ENCODE data around the gene RBFOX2. TPM values are rescaled to one million over a fixed set of nuclear protein-coding genes. Genes with fewer than 3 reads are reported as not detected.
"Not testable (repeated sequence)": the region's sequence is repeated elsewhere in the genome, so short reads cannot be mapped to it uniquely, and the experiment has no call there.

RBFOX2 gene
- total RNA-seq, 1 donor from 2014 or later = 200 TPM

- no peak overlapping the region for H3K4me3 ChIP-seq (ENCODE audit: low read length in 3 of 3)
- peaks cover 14 to 17% (median 15%) of the 10 kb centered on the region in 3 donors for H3K36me3 ChIP-seq (ENCODE audit: control insufficient read depth in 3 of 3, insufficient read depth in 3 of 3, low read length in 3 of 3)
- H3K27ac ChIP-seq (ENCODE audit: low read depth, low read length) = no peak overlapping the region
- H3K9ac ChIP-seq (ENCODE audit: low read depth in 1 of 3, low read length in 3 of 3) = no peak overlapping the region
- peaks cover 5 to 12% (median 5%) of the 10 kb centered on the region in 3 donors for H3K4me1 ChIP-seq (ENCODE audit: control insufficient read depth in 3 of 3, insufficient read depth in 3 of 3, low read length in 3 of 3)
- peaks cover 0 to 5% (median 0%) of the 10 kb centered on the region in 3 donors for H3K9me3 ChIP-seq (ENCODE audit: control insufficient read depth in 3 of 3, low read length in 3 of 3)
- no peaks in the 10 kb centered on the region for H3K27me3 ChIP-seq (ENCODE audit: control insufficient read depth in 3 of 3, insufficient read depth in 3 of 3, low read length in 3 of 3)
Observed at GRCh38 chr22:35812600-35812999, 216.0 kb downstream of the RBFOX2 start.

GRCh38 chr22:35811670-35812069, 217.0 kb downstream of the RBFOX2 start:
- H3K9me3 ChIP-seq (ENCODE audit: control insufficient read depth in 3 of 3, low read length in 3 of 3) = peaks cover 0 to 5% (median 0%) of the 10 kb centered on the region in 3 donors
- H3K4me1 ChIP-seq (ENCODE audit: control insufficient read depth in 3 of 3, insufficient read depth in 3 of 3, low read length in 3 of 3) = peaks cover 0 to 12% (median under 1%) of the 10 kb centered on the region in 3 donors
- no peaks in the 10 kb centered on the region for H3K27me3 ChIP-seq (ENCODE audit: control insufficient read depth in 3 of 3, insufficient read depth in 3 of 3, low read length in 3 of 3)

GRCh38 chr22:35809816-35810215, 218.8 kb downstream of the RBFOX2 start:
- H3K4me1 ChIP-seq (ENCODE audit: control insufficient read depth in 3 of 3, insufficient read depth in 3 of 3, low read length in 3 of 3) = peaks cover 0 to 12% (median 0%) of the 10 kb centered on the region in 3 donors
- H3K9me3 ChIP-seq (ENCODE audit: control insufficient read depth in 3 of 3, low read length in 3 of 3) = peaks cover 0 to 5% (median 0%) of the 10 kb centered on the region in 3 donors
- no peak overlapping the region for H3K9ac ChIP-seq (ENCODE audit: low read depth in 1 of 3, low read length in 3 of 3)
- H3K27ac ChIP-seq (ENCODE audit: low read depth, low read length) = no peak overlapping the region
- H3K36me3 ChIP-seq (ENCODE audit: control insufficient read depth in 3 of 3, insufficient read depth in 3 of 3, low read length in 3 of 3) = peaks cover 15 to 17% (median 17%) of the 10 kb centered on the region in 3 donors
- no peak overlapping the region for H3K4me3 ChIP-seq (ENCODE audit: low read length in 3 of 3)
- no peaks in the 10 kb centered on the region for H3K27me3 ChIP-seq (ENCODE audit: control insufficient read depth in 3 of 3, insufficient read depth in 3 of 3, low read length in 3 of 3)

More at GRCh38 chr22:35811670-35812069, 217.0 kb downstream of the RBFOX2 start:
- no peak overlapping the region for H3K4me3 ChIP-seq (ENCODE audit: low read length in 3 of 3)
- H3K36me3 ChIP-seq (ENCODE audit: control insufficient read depth in 3 of 3, insufficient read depth in 3 of 3, low read length in 3 of 3) = peaks cover 12 to 17% (median 15%) of the 10 kb centered on the region in 3 donors
- H3K9ac ChIP-seq (ENCODE audit: low read depth in 1 of 3, low read length in 3 of 3) = no peak overlapping the region
- no peak overlapping the region for H3K27ac ChIP-seq (ENCODE audit: low read depth, low read length)

GRCh38 chr22:35808377-35808776, 220.2 kb downstream of the RBFOX2 start:
- no peak overlapping the region for H3K9ac ChIP-seq (ENCODE audit: low read depth in 1 of 3, low read length in 3 of 3)
- no peak overlapping the region for H3K4me3 ChIP-seq (ENCODE audit: low read length in 3 of 3)
- H3K36me3 ChIP-seq (ENCODE audit: control insufficient read depth in 3 of 3, insufficient read depth in 3 of 3, low read length in 3 of 3) = peaks cover 15 to 17% (median 17%) of the 10 kb centered on the region in 3 donors
- H3K4me1 ChIP-seq (ENCODE audit: control insufficient read depth in 3 of 3, insufficient read depth in 3 of 3, low read length in 3 of 3) = peaks cover 0 to 9% (median 0%) of the 10 kb centered on the region in 3 donors
- peaks cover 0 to 5% (median 0%) of the 10 kb centered on the region in 3 donors for H3K9me3 ChIP-seq (ENCODE audit: control insufficient read depth in 3 of 3, low read length in 3 of 3)
- H3K27ac ChIP-seq (ENCODE audit: low read depth, low read length) = no peak overlapping the region
- no peaks in the 10 kb centered on the region for H3K27me3 ChIP-seq (ENCODE audit: control insufficient read depth in 3 of 3, insufficient read depth in 3 of 3, low read length in 3 of 3)

- not testable (repeated sequence) for H3K27ac ChIP-seq (ENCODE audit: low read depth, low read length); H3K4me3 ChIP-seq (ENCODE audit: low read length in 3 of 3); H3K9ac ChIP-seq (ENCODE audit: low read depth in 1 of 3, low read length in 3 of 3); H3K9me3 ChIP-seq (ENCODE audit: control insufficient read depth in 3 of 3, low read length in 3 of 3); H3K27me3 ChIP-seq (ENCODE audit: control insufficient read depth in 3 of 3, insufficient read depth in 3 of 3, low read length in 3 of 3)
- Histone ChIP-seq H3K4me1 (ENCODE audit: control insufficient read depth in 3 of 3, insufficient read depth in 3 of 3, low read length in 3 of 3) (peaks cover 8 to 14% (median 10%) of the 10 kb centered on the region in 3 donors), H3K36me3 (ENCODE audit: control insufficient read depth in 3 of 3, insufficient read depth in 3 of 3, low read length in 3 of 3) (peaks cover 14 to 17% (median 15%) of the 10 kb centered on the region in 3 donors)
Observed at GRCh38 chr22:35806668-35807067, 222.0 kb downstream of the RBFOX2 start.

- no peaks in the 10 kb centered on the region for H3K27me3 ChIP-seq (ENCODE audit: control insufficient read depth in 3 of 3, insufficient read depth in 3 of 3, low read length in 3 of 3)
- peaks cover 13 to 17% (median 15%) of the 10 kb centered on the region in 3 donors for H3K36me3 ChIP-seq (ENCODE audit: control insufficient read depth in 3 of 3, insufficient read depth in 3 of 3, low read length in 3 of 3)
Observed at GRCh38 chr22:35805466-35805865, 223.2 kb downstream of the RBFOX2 start.

GRCh38 chr22:35804421-35804820, 224.2 kb downstream of the RBFOX2 start:
- H3K27me3 ChIP-seq (ENCODE audit: control insufficient read depth in 3 of 3, insufficient read depth in 3 of 3, low read length in 3 of 3) = no peaks in the 10 kb centered on the region
- no peak overlapping the region for H3K9ac ChIP-seq (ENCODE audit: low read depth in 1 of 3, low read length in 3 of 3)
- H3K4me1 ChIP-seq (ENCODE audit: control insufficient read depth in 3 of 3, insufficient read depth in 3 of 3, low read length in 3 of 3) = peaks cover 8 to 20% (median 15%) of the 10 kb centered on the region in 3 donors
- peaks cover 9 to 13% (median 11%) of the 10 kb centered on the region in 3 donors for H3K36me3 ChIP-seq (ENCODE audit: control insufficient read depth in 3 of 3, insufficient read depth in 3 of 3, low read length in 3 of 3)
- no peak overlapping the region for H3K27ac ChIP-seq (ENCODE audit: low read depth, low read length)
- H3K4me3 ChIP-seq (ENCODE audit: low read length in 3 of 3) = no peak overlapping the region
- H3K9me3 ChIP-seq (ENCODE audit: control insufficient read depth in 3 of 3, low read length in 3 of 3) = no peaks in the 10 kb centered on the region

More at GRCh38 chr22:35805466-35805865, 223.2 kb downstream of the RBFOX2 start:
- Histone ChIP-seq H3K9me3 (ENCODE audit: control insufficient read depth in 3 of 3, low read length in 3 of 3) (no peaks in the 10 kb centered on the region), H3K9ac (ENCODE audit: low read depth in 1 of 3, low read length in 3 of 3) (no peak overlapping the region), H3K4me1 (ENCODE audit: control insufficient read depth in 3 of 3, insufficient read depth in 3 of 3, low read length in 3 of 3) (peaks cover 8 to 18% (median 10%) of the 10 kb centered on the region in 3 donors), H3K4me3 (ENCODE audit: low read length in 3 of 3) (no peak overlapping the region), H3K27ac (ENCODE audit: low read depth, low read length) (no peak overlapping the region)

- no peak overlapping the region for H3K27ac ChIP-seq (ENCODE audit: low read depth, low read length)
- no peaks in the 10 kb centered on the region for H3K27me3 ChIP-seq (ENCODE audit: control insufficient read depth in 3 of 3, insufficient read depth in 3 of 3, low read length in 3 of 3)
- peaks cover 0 to 5% (median 0%) of the 10 kb centered on the region in 3 donors for H3K36me3 ChIP-seq (ENCODE audit: control insufficient read depth in 3 of 3, insufficient read depth in 3 of 3, low read length in 3 of 3)
- H3K9me3 ChIP-seq (ENCODE audit: control insufficient read depth in 3 of 3, low read length in 3 of 3) = no peaks in the 10 kb centered on the region
- peaks cover 8 to 20% (median 15%) of the 10 kb centered on the region in 3 donors for H3K4me1 ChIP-seq (ENCODE audit: control insufficient read depth in 3 of 3, insufficient read depth in 3 of 3, low read length in 3 of 3)
- H3K4me3 ChIP-seq (ENCODE audit: low read length in 3 of 3) = no peak overlapping the region
- no peak overlapping the region for H3K9ac ChIP-seq (ENCODE audit: low read depth in 1 of 3, low read length in 3 of 3)
Observed at GRCh38 chr22:35802885-35803284, 225.7 kb downstream of the RBFOX2 start.

GRCh38 chr22:35801301-35801700, 227.3 kb downstream of the RBFOX2 start:
- H3K27me3 ChIP-seq (ENCODE audit: control insufficient read depth in 3 of 3, insufficient read depth in 3 of 3, low read length in 3 of 3); H3K27ac ChIP-seq (ENCODE audit: low read depth, low read length); H3K9me3 ChIP-seq (ENCODE audit: control insufficient read depth in 3 of 3, low read length in 3 of 3); H3K36me3 ChIP-seq (ENCODE audit: control insufficient read depth in 3 of 3, insufficient read depth in 3 of 3, low read length in 3 of 3); H3K4me3 ChIP-seq (ENCODE audit: low read length in 3 of 3); H3K9ac ChIP-seq (ENCODE audit: low read depth in 1 of 3, low read length in 3 of 3): not testable (repeated sequence)
- H3K4me1 ChIP-seq (ENCODE audit: control insufficient read depth in 3 of 3, insufficient read depth in 3 of 3, low read length in 3 of 3) = peaks cover 8 to 20% (median 20%) of the 10 kb centered on the region in 3 donors

- no peaks in the 10 kb centered on the region for H3K9me3 ChIP-seq (ENCODE audit: control insufficient read depth in 3 of 3, low read length in 3 of 3)
- peaks cover 8 to 20% (median 20%) of the 10 kb centered on the region in 3 donors for H3K4me1 ChIP-seq (ENCODE audit: control insufficient read depth in 3 of 3, insufficient read depth in 3 of 3, low read length in 3 of 3)
- no peaks in the 10 kb centered on the region for H3K36me3 ChIP-seq (ENCODE audit: control insufficient read depth in 3 of 3, insufficient read depth in 3 of 3, low read length in 3 of 3)
- H3K4me3 ChIP-seq (ENCODE audit: low read length in 3 of 3) = no peak overlapping the region
- no peaks in the 10 kb centered on the region for H3K27me3 ChIP-seq (ENCODE audit: control insufficient read depth in 3 of 3, insufficient read depth in 3 of 3, low read length in 3 of 3)
- H3K27ac ChIP-seq (ENCODE audit: low read depth, low read length) = no peak overlapping the region
- H3K9ac ChIP-seq (ENCODE audit: low read depth in 1 of 3, low read length in 3 of 3) = no peak overlapping the region
Observed at GRCh38 chr22:35799150-35799549, 229.5 kb downstream of the RBFOX2 start.
